Effector memory CD8-positive, alpha-beta T cell (primary cell): ENCODE data around the gene DNAH1.

Source experiments
- ATAC-seq: fragments of 150-1000 bp; cut with Tn5 transposase; replicated peaks from 2 replicates; pipeline ENCODE4 v1.10.0; 2021; ENCODE audit warnings: mild to moderate bottlenecking, moderate library complexity
- DNase-seq, 3 experiments: peaks; one replicate each; pipeline ENCODE4 v3.0.0; 2021
- H3K27ac Mint-ChIP-seq, 2 donors: one replicate each; pipeline ENCODE4 v1.8.0; 2022; ENCODE audit warnings: mild to moderate bottlenecking in 2 of 2, mixed read lengths in 2 of 2, moderate library complexity in 2 of 2
- H3K27me3 Mint-ChIP-seq, 2 donors: one replicate each; pipeline ENCODE4 v1.8.0; 2022; ENCODE audit warnings: mixed read lengths in 2 of 2
- H3K36me3 Mint-ChIP-seq: one replicate; pipeline ENCODE4 v1.8.0; 2022; ENCODE audit warnings: mild to moderate bottlenecking, moderate library complexity, mixed read lengths; ENCODE audit not compliant: insufficient read depth
- H3K4me1 Mint-ChIP-seq, 2 donors: one replicate each; pipeline ENCODE4 v1.8.0; 2022; ENCODE audit warnings: low read depth in 2 of 2, mixed read lengths in 2 of 2
- H3K4me3 Mint-ChIP-seq, 2 donors: one replicate each; pipeline ENCODE4 v1.8.0; 2022; ENCODE audit warnings: mild to moderate bottlenecking in 2 of 2, mixed read lengths in 2 of 2, moderate library complexity in 2 of 2
- H3K9me3 Mint-ChIP-seq, 2 donors: one replicate each; pipeline ENCODE4 v1.8.0; 2022; ENCODE audit warnings: mixed read lengths in 2 of 2

DNAH1 gene

DNA sequence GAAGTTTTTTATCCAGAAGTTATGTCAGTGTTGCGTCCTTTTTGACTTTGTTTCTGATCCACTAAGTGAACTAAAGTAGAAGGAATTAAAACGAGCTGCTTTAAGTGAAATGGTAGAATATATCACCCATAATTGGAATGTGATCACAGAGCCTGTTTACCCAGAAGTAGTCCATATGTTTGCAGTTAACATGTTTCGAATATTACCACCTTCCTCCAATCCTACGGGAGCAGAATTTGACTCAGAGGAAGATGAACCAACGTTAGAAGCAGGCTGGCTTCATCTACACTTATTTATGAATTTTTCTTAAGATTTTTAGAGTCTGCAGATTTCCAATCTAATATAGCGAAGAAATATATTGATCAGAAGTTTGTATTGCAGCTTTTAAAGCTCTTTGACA lies 57.6 kb downstream of the DNAH1 start:
- ATAC-seq: no peak
- Mint-ChIP-seq H3K27ac (no peak overlapping the region), H3K27me3 (no peaks in the 10 kb centered on the region), H3K36me3 (peaks cover 16% of the 10 kb centered on the region), H3K4me1 (peaks cover under 1 to 6% of the 10 kb centered on the region in 2 donors), H3K4me3 (no peak overlapping the region), H3K9me3 (no peaks in the 10 kb centered on the region)
- DNase-seq: no peak

DNA sequence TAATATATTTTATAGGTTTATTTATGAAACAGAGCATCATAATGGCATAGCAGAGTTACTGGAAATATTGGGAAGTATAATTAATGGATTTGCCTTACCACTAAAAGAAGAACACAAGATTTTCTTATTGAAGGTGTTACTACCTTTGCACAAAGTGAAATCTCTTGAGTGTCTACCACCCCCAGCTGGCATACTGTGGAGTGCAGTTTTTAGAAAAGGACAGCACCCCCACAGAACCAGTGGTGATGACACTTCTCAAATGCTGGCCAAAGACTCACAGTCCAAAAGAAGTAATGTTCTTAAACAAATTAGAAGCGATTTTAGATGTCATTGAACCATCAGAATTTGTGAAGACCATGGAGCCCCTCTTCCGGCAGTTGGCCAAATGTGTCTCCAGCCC lies 58.1 kb downstream of the DNAH1 start:
- Mint-ChIP-seq H3K27ac (peak overlapping the region in 1 of 2 donors; percentile 20), H3K4me3 (no peak overlapping the region), H3K9me3 (no peaks in the 10 kb centered on the region), H3K36me3 (peaks cover 16% of the 10 kb centered on the region), H3K4me1 (peaks cover 5 to 7% of the 10 kb centered on the region in 2 donors), H3K27me3 (no peaks in the 10 kb centered on the region)
- ATAC-seq (no peak), DNase-seq (no peak)

- DNase-seq: no peak
- Mint-ChIP-seq H3K4me1 (peaks cover 7 to 8% of the 10 kb centered on the region in 2 donors), H3K27ac (peak overlapping the region; percentile 49 to 54), H3K4me3 (no peak overlapping the region), H3K27me3 (no peaks in the 10 kb centered on the region), H3K9me3 (no peaks in the 10 kb centered on the region), H3K36me3 (peaks cover 9% of the 10 kb centered on the region)
- no peak for ATAC-seq
These were observed 63.5 kb downstream of the DNAH1 start for GRCh38 chr3:52379610-52380009.

DNA sequence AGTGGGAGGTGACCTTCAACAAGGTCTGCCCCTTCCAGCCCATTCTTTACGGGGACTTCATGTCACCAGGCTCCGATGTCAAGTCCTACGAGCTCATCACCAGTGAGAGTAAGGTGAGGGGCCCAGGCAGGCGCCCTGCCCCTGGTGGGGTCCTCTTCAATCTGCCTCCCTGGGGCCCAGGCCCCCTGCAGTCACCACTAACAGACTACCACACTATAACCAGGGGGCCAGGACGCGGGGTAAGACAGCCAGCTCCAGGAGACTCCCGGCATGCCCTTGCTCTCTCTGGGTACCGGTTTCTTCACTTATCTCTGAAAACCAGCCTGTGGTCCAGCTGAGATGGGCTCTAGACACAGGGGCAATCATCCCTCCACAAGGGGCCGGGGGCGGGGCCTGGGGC lies 63.9 kb downstream of the DNAH1 start:
- no peaks in the 10 kb centered on the region for H3K27me3 Mint-ChIP-seq
- peaks cover 9% of the 10 kb centered on the region for H3K36me3 Mint-ChIP-seq
- H3K4me3 Mint-ChIP-seq: no peak overlapping the region
- DNase-seq: no peak
- H3K9me3 Mint-ChIP-seq: no peaks in the 10 kb centered on the region
- peak overlapping the region in 1 of 2 donors; percentile 60 for H3K27ac Mint-ChIP-seq
- peaks cover 7 to 8% of the 10 kb centered on the region in 2 donors for H3K4me1 Mint-ChIP-seq
- ATAC-seq: no peak

GRCh38 chr3:52381623-52382022 lies 65.5 kb downstream of the DNAH1 start:
- H3K9me3 Mint-ChIP-seq: no peaks in the 10 kb centered on the region
- no peak for ATAC-seq
- no peak overlapping the region for H3K4me3 Mint-ChIP-seq
- peaks cover 6% of the 10 kb centered on the region for H3K36me3 Mint-ChIP-seq
- no peak overlapping the region for H3K27ac Mint-ChIP-seq
- peaks cover 7 to 8% of the 10 kb centered on the region in 2 donors for H3K4me1 Mint-ChIP-seq
- no peaks in the 10 kb centered on the region for H3K27me3 Mint-ChIP-seq
- DNase-seq: no peak

GRCh38 chr3:52383446-52383845 lies 67.3 kb downstream of the DNAH1 start:
- Mint-ChIP-seq H3K36me3 (no peaks in the 10 kb centered on the region), H3K4me1 (peaks cover 6 to 7% of the 10 kb centered on the region in 2 donors), H3K9me3 (no peaks in the 10 kb centered on the region), H3K27ac (no peak overlapping the region), H3K4me3 (no peak overlapping the region), H3K27me3 (no peaks in the 10 kb centered on the region)
- no peak for DNase-seq
- ATAC-seq: no peak

- no peaks in the 10 kb centered on the region for H3K9me3 Mint-ChIP-seq
- H3K4me1 Mint-ChIP-seq: peaks cover 2 to 4% of the 10 kb centered on the region in 2 donors
- peaks cover 4% of the 10 kb centered on the region for H3K36me3 Mint-ChIP-seq
- H3K27ac Mint-ChIP-seq: no peak overlapping the region
- H3K4me3 Mint-ChIP-seq: no peak overlapping the region
- no peaks in the 10 kb centered on the region for H3K27me3 Mint-ChIP-seq
- ATAC-seq (no peak), DNase-seq (no peak)
These were observed 68.1 kb downstream of the DNAH1 start for GRCh38 chr3:52384019-52384761.

DNA sequence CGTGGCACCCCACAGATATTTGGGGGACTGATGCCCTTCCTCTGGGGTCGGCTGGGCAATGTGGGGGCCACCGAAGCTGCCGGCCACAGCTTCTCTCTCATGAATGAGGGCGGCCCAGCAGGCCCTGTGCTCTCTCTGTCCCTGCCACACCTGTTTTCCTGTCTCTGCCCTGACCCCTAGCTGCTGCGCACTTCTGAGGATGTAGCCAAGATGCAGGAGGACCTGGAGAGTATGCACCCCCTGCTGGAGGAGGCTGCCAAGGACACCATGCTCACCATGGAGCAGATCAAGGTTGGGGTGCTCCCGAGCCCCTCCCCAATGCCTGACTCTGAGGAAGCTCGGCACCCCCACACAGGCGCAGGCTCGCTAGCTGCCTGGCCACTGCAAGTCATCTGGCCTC lies 69.0 kb downstream of the DNAH1 start:
- Mint-ChIP-seq H3K36me3 (peaks cover 4% of the 10 kb centered on the region), H3K27me3 (no peaks in the 10 kb centered on the region), H3K4me1 (peaks cover 0 to 4% of the 10 kb centered on the region in 2 donors), H3K9me3 (no peaks in the 10 kb centered on the region), H3K4me3 (no peak overlapping the region), H3K27ac (no peak overlapping the region)
- DNase-seq (no peak), ATAC-seq (no peak)

DNA sequence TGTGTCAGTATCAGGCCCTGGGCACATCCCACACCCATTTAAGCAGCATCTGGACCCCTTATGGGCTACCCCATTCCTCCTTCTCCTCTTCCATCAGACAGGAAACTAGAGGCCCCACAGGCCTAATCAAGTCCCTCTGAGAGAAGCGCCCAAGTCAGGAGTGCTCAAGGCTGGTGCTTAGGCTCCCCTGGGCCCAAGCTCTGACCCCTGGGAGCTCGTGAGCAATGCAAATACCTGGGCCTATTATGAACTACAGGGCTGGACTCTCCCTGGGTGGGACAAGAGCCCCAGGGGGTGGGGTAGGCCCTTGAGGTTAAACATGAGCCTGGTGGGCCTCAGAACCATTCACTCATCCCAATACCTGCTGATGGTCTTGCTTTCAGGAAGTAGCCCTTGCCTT lies 71.4 kb downstream of the DNAH1 start:
- DNase-seq (no peak), ATAC-seq (no peak)
- Mint-ChIP-seq H3K36me3 (peaks cover 7% of the 10 kb centered on the region), H3K27me3 (no peaks in the 10 kb centered on the region), H3K9me3 (no peaks in the 10 kb centered on the region), H3K4me1 (peaks cover 0 to 4% of the 10 kb centered on the region in 2 donors), H3K27ac (no peak overlapping the region), H3K4me3 (no peak overlapping the region)

GRCh38 chr3:52388348-52388821 lies 72.3 kb downstream of the DNAH1 start:
- Mint-ChIP-seq H3K9me3 (no peaks in the 10 kb centered on the region), H3K36me3 (peaks cover 15% of the 10 kb centered on the region), H3K4me1 (peaks cover 0 to 4% of the 10 kb centered on the region in 2 donors), H3K27me3 (no peaks in the 10 kb centered on the region), H3K4me3 (no peak overlapping the region), H3K27ac (no peak overlapping the region)
- ATAC-seq: no peak
- no peak for DNase-seq

DNA sequence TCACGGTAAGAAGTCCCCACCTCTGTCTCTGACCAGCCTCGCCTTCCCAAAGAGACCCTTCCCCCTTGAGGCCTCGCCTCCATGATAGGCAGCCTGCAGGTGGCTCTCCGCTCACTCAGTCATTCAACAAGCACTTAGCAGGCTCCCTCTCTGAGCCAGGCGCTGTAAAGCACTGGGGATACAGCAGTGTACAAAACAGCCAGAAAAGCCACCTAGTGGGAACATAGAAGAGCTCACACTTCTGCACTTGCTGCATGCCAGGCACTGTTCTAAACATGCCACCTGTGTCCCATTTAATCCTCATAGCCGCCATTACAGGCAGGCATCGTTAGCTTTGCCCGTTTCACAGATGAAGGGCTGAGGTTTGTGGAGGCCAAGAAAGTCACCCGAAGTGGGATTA lies 72.8 kb downstream of the DNAH1 start:
- Mint-ChIP-seq H3K4me1 (peaks cover 0 to 4% of the 10 kb centered on the region in 2 donors), H3K27ac (no peak overlapping the region), H3K9me3 (no peaks in the 10 kb centered on the region), H3K27me3 (no peaks in the 10 kb centered on the region), H3K4me3 (no peak overlapping the region), H3K36me3 (peaks cover 15% of the 10 kb centered on the region)
- DNase-seq (no peak), ATAC-seq (no peak)

DNA sequence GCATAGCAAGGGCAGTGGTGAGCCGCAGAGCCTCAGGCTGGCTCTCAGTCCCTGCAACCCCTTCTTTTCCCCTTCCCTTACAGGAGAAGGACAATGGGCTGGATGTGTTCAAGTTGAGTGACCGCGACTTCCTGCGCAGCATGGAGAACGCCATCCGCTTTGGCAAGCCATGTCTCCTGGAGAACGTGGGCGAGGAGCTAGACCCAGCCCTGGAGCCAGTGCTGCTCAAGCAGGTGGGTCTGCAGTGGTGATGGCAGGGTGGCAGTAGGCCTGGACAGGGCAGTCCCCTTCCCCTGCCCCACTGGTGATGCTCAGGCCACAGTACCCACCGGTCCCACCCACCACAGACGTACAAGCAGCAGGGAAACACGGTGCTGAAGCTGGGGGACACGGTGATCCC lies 75.0 kb downstream of the DNAH1 start:
- Mint-ChIP-seq H3K9me3 (no peaks in the 10 kb centered on the region), H3K4me3 (no peak overlapping the region), H3K36me3 (peaks cover 21% of the 10 kb centered on the region), H3K27me3 (no peaks in the 10 kb centered on the region), H3K4me1 (peaks cover 0 to 4% of the 10 kb centered on the region in 2 donors), H3K27ac (peak overlapping the region in 1 of 2 donors; percentile 33)
- DNase-seq (no peak), ATAC-seq (no peak)

DNA sequence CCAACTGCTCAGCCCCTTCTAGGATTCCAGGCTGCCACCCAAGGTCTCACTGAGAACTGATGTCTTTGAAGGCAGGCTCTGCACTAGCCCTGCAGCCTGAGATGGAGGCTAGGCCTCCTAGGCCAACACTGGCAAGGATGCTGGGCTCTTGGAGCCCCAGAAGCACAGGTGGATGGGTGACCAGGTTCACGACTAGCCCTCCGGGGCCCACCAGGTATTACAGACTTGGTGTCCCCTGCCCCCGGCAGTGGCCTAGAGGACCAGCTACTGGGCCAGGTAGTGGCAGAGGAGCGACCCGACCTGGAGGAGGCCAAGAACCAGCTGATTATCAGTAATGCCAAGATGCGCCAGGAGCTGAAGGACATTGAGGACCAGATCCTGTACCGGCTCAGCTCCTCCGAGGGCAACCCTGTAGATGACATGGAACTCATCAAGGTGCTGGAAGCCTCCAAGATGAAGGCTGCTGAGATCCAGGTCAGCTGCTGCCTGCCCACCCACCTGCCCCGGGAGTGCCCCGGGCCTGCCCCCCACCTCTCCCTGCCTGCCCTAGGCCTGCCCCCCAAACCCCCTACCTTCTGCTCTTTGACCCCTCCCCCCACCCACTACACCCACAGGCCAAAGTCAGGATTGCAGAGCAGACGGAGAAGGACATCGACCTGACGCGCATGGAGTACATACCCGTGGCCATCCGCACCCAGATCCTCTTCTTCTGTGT lies 76.3 kb downstream of the DNAH1 start:
- no peak overlapping the region for H3K4me3 Mint-ChIP-seq
- peaks cover 24% of the 10 kb centered on the region for H3K36me3 Mint-ChIP-seq
- peaks cover 0 to 4% of the 10 kb centered on the region in 2 donors for H3K4me1 Mint-ChIP-seq
- H3K9me3 Mint-ChIP-seq: no peaks in the 10 kb centered on the region
- no peak overlapping the region for H3K27ac Mint-ChIP-seq
- ATAC-seq (no peak), DNase-seq (no peak)
- no peaks in the 10 kb centered on the region for H3K27me3 Mint-ChIP-seq
